NT2/D1 (cell line): Measurements from ENCODE around the gene RBM44.
A peak's percentile ranks its signal among the peaks of the same experiment; 100 is the strongest.
"Not testable (repeated sequence)": the region's sequence is repeated elsewhere in the genome, so short reads cannot be mapped to it uniquely, and the experiment has no call there.

Source experiments
- DNase-seq: peaks from one replicate; pipeline ENCODE4 v3.0.0-alpha.2; 2011; ENCODE audit warnings: low read depth, low spot score
- H3K27me3 ChIP-seq: 2 replicates; pipeline ENCODE4 v1.6.0; 2011; ENCODE audit warnings: mild to moderate bottlenecking; ENCODE audit not compliant: insufficient read length, insufficient read depth
- H3K36me3 ChIP-seq: 2 replicates; pipeline ENCODE4 v1.6.1; 2011; ENCODE audit warnings: mild to moderate bottlenecking, low read length, mixed read lengths; ENCODE audit not compliant: insufficient read depth, insufficient read length
- H3K4me1 ChIP-seq: 2 replicates; pipeline ENCODE4 v1.5.1; 2011; ENCODE audit not compliant: insufficient read depth, insufficient read length
- H3K4me3 ChIP-seq: 2 replicates; pipeline ENCODE4 v1.5.1; 2011; ENCODE audit warnings: low read depth; ENCODE audit not compliant: insufficient read length
- H3K9ac ChIP-seq: 2 replicates; pipeline ENCODE4 v1.6.0; 2011; ENCODE audit warnings: low read depth; ENCODE audit not compliant: insufficient read length
- H3K9me3 ChIP-seq: 2 replicates; pipeline ENCODE4 v1.5.1; 2011; ENCODE audit warnings: mild to moderate bottlenecking, low read length; ENCODE audit not compliant: insufficient read depth
- SUZ12 ChIP-seq: IDR thresholded peaks from 2 replicates; pipeline ENCODE4 v1.6.1; 2011; ENCODE audit not compliant: insufficient read length, insufficient read depth; ENCODE audit errors: extremely low read depth
- YY1 ChIP-seq: IDR thresholded peaks from 2 replicates; pipeline ENCODE4 v1.6.1; 2011; ENCODE audit not compliant: insufficient read length, insufficient read depth
- ZNF274 ChIP-seq: IDR thresholded peaks from 2 replicates; pipeline ENCODE4 v1.6.1; 2011; ENCODE audit warnings: mild to moderate bottlenecking, low read depth, low read length

RBM44 gene

GRCh38 chr2:237765875-237766274 is 32.7 kb upstream of the RBM44 start:
- no peak overlapping the region for H3K9ac ChIP-seq
- no peak for TF ChIP-seq SUZ12
- TF ChIP-seq YY1: no peak
- TF ChIP-seq ZNF274: no peak
- H3K36me3 ChIP-seq: peaks cover 48% of the 10 kb centered on the region
- no peak overlapping the region for H3K4me3 ChIP-seq
- H3K9me3 ChIP-seq: no peaks in the 10 kb centered on the region
- DNase-seq: no peak
- no peaks in the 10 kb centered on the region for H3K27me3 ChIP-seq
- H3K4me1 ChIP-seq: peaks cover 2% of the 10 kb centered on the region

- H3K4me1 ChIP-seq: peaks cover 2% of the 10 kb centered on the region
- no peak overlapping the region for H3K9ac ChIP-seq
- H3K36me3 ChIP-seq: peaks cover 45% of the 10 kb centered on the region
- no peak for DNase-seq
- H3K9me3 ChIP-seq: no peaks in the 10 kb centered on the region
- H3K4me3 ChIP-seq: no peak overlapping the region
- TF ChIP-seq ZNF274: no peak
- no peak for TF ChIP-seq YY1
- TF ChIP-seq SUZ12: no peak
- no peaks in the 10 kb centered on the region for H3K27me3 ChIP-seq
Observed at GRCh38 chr2:237766340-237766739, 32.2 kb upstream of the RBM44 start.

- peaks cover 24% of the 10 kb centered on the region for H3K36me3 ChIP-seq
- TF ChIP-seq ZNF274 (no peak), YY1 (no peak), SUZ12 (no peak)
- no peak overlapping the region for H3K4me3 ChIP-seq
- no peaks in the 10 kb centered on the region; the same call in 1 of the 2 replicates for H3K9me3 ChIP-seq
- DNase-seq: no peak
- no peaks in the 10 kb centered on the region for H3K27me3 ChIP-seq
- no peak overlapping the region for H3K9ac ChIP-seq
- H3K4me1 ChIP-seq: no peaks in the 10 kb centered on the region
Observed at GRCh38 chr2:237772513-237772912, 26.1 kb upstream of the RBM44 start.

- no peak overlapping the region for H3K4me3 ChIP-seq
- H3K9ac ChIP-seq: peak overlapping the region; percentile 21
- TF ChIP-seq SUZ12 (no peak), YY1 (no peak), ZNF274 (no peak)
- H3K4me1 ChIP-seq: no peaks in the 10 kb centered on the region
- no peak for DNase-seq
- peaks cover 30% of the 10 kb centered on the region for H3K36me3 ChIP-seq
- peaks cover 4% of the 10 kb centered on the region; the same call in 1 of the 2 replicates for H3K9me3 ChIP-seq
- H3K27me3 ChIP-seq: no peaks in the 10 kb centered on the region
Observed at GRCh38 chr2:237773826-237774225, 24.8 kb upstream of the RBM44 start.

GRCh38 chr2:237774811-237775553 is 23.6 kb upstream of the RBM44 start:
- DNase-seq: peak; percentile 46
- TF ChIP-seq YY1 (no peak), SUZ12 (no peak), ZNF274 (no peak)
- no peaks in the 10 kb centered on the region for H3K4me1 ChIP-seq
- no peaks in the 10 kb centered on the region for H3K27me3 ChIP-seq
- H3K9ac ChIP-seq: no peak overlapping the region
- peaks cover 30% of the 10 kb centered on the region for H3K36me3 ChIP-seq
- H3K9me3 ChIP-seq: peaks cover 4% of the 10 kb centered on the region; the same call in 1 of the 2 replicates
- H3K4me3 ChIP-seq: no peak overlapping the region

GRCh38 chr2:237779521-237779920 is 19.1 kb upstream of the RBM44 start:
- Histone ChIP-seq H3K9me3 (peaks cover 4% of the 10 kb centered on the region; the same call in 1 of the 2 replicates), H3K27me3 (no peaks in the 10 kb centered on the region), H3K4me3 (no peak overlapping the region), H3K4me1 (no peaks in the 10 kb centered on the region), H3K9ac (no peak overlapping the region), H3K36me3 (peaks cover 47% of the 10 kb centered on the region)
- no peak for DNase-seq
- TF ChIP-seq YY1 (no peak), SUZ12 (no peak), ZNF274 (no peak)

- no peak for TF ChIP-seq ZNF274
- no peak for TF ChIP-seq SUZ12
- no peak for TF ChIP-seq YY1
- Histone ChIP-seq H3K36me3 (peaks cover 39% of the 10 kb centered on the region), H3K4me3 (no peak overlapping the region), H3K4me1 (no peaks in the 10 kb centered on the region), H3K27me3 (no peaks in the 10 kb centered on the region), H3K9me3 (peaks cover 28% of the 10 kb centered on the region), H3K9ac (no peak overlapping the region)
- DNase-seq: no peak
Observed at GRCh38 chr2:237782181-237782580, 16.4 kb upstream of the RBM44 start.

- peaks cover 29% of the 10 kb centered on the region for H3K36me3 ChIP-seq
- peaks cover 36% of the 10 kb centered on the region for H3K9me3 ChIP-seq
- not testable (repeated sequence) for H3K27me3 ChIP-seq, H3K4me1 ChIP-seq, DNase-seq, H3K9ac ChIP-seq, H3K4me3 ChIP-seq
Observed at GRCh38 chr2:237783678-237784077, 14.9 kb upstream of the RBM44 start.
